NCI-H1694 treated with DMSO at 0.1 percent for 48 hours (cell line): ENCODE results near the gene PDAP1.
"Not testable (repeated sequence)": the region's sequence is repeated elsewhere in the genome, so short reads cannot be mapped to it uniquely, and the experiment has no call there.

Experiments
- DNase-seq: peaks from one replicate; lab custom pipeline; 2025; lab: John Stamatoyannopoulos, UW

Gene PDAP1

DNA sequence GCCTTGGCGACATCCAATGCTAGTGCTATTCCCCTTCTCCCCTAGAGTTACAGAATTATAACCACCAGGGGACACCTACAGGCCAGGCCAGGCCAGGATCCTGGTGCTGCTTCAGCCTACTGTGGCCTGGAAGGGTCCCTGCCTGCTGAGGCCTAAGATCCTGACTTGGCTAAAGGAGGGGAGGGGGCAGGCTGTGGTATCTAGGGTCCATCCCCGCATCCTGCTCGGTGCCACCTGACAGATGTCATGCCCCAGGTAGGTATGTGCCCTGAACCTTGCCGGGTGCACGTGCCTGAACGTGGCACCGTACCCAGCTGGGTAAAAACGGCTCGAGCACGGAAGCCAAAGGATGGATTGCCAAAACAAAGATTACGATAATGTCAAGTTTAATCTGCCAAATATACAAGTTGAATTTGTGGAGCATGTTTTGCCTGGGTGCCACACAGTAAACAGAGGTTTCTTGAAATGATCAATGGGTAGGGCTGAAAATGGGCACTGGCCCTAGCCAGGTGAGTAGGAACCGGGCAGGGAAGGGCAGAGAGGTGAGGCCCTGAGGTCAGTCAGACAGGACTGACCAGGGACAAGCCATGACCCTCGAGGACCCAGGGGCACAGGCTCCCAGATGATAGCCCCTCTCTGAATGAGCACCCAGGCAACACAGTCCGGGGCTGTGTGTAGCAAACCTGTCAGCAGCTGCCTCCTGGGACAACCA is 12.6 kb downstream of the PDAP1 start:
- no peak for DNase-seq

GRCh38 chr7:99394188-99394502 is 14.3 kb downstream of the PDAP1 start:
- DNase-seq = no peak

GRCh38 chr7:99393355-99394187 is 14.8 kb downstream of the PDAP1 start:
- no peak for DNase-seq

GRCh38 chr7:99392659-99393354 is 15.6 kb downstream of the PDAP1 start:
- DNase-seq = no peak

DNA sequence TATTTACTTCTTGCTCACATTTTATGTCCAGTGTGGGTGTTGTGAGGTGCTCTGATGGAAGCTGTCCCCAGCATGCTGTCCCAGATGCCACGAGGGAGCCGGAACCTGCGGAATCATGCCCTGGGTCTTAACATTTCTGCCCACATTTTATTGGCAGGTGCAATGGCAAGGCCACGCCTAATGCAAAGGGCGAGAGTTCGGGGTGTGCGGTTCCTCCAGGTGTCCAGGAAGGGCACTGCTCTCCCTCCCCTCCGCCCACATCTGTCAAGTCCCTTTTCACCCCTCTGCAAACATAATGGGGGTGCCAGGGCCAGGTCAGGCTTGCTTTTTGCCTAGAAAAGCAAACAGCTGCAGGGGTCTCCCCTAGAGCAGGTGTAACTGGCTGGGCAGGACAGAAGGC is 16.4 kb downstream of the PDAP1 start:
- no peak for DNase-seq

GRCh38 chr7:99390941-99391602 is 17.3 kb downstream of the PDAP1 start:
- no peak for DNase-seq

DNA sequence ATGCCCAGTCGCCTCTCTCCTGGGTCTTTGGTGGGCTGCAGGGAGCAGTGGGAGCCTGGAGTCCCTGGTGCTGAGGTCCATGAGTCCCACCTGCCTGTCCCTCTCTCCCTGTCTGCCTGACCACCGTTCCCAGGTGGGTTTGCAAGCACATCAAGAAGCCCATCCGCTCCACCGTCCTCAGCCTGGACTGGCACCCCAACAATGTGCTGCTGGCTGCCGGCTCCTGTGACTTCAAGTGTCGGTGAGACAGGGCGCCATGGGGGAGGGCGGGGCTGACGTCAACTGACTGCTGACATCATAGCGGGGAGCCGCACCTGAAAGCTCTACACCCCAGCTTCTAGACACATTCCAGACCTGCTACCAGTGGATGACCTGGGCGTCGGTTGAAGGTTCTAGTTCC is 18.6 kb downstream of the PDAP1 start:
- DNase-seq = no peak

DNA sequence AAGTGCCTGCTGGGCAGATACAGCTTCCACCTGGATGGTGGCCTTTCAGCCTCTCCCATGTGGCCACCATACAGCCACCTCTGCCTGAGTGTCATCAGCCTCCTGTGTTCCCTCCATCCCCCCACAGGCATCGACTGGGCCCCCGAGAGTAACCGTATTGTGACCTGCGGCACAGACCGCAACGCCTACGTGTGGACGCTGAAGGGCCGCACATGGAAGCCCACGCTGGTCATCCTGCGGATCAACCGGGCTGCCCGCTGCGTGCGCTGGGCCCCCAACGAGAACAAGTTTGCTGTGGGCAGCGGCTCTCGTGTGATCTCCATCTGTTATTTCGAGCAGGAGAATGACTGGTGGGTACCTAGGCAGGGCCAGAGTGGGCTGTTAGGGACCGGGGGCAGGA is 20.5 kb downstream of the PDAP1 start:
- DNase-seq = no peak

DNA sequence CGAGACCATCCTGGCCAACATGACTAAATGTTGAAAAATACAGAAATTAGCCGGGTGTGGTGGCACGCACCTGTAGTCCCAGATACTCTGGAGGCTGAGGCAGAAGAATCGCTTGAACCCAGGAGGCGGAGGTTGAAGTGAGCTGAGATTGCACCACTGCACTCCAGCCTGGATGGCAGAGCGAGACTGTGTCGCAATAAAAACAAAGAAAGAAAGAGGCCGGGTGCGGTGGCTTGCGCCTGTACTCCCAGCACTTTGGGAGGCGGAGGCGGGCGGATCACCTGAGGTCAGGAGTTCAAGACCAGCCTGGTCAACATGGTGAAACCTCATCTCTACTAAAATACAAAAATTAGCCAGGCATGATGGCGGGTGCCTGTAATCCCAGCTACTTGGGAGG is 21.2 kb downstream of the PDAP1 start:
- DNase-seq = not testable (repeated sequence)

- peak; percentile 16 for DNase-seq
Measured at GRCh38 chr7:99386584-99387238, 21.7 kb downstream of the PDAP1 start.

- no peak for DNase-seq
Measured at GRCh38 chr7:99385564-99385963, 22.8 kb downstream of the PDAP1 start.

DNA sequence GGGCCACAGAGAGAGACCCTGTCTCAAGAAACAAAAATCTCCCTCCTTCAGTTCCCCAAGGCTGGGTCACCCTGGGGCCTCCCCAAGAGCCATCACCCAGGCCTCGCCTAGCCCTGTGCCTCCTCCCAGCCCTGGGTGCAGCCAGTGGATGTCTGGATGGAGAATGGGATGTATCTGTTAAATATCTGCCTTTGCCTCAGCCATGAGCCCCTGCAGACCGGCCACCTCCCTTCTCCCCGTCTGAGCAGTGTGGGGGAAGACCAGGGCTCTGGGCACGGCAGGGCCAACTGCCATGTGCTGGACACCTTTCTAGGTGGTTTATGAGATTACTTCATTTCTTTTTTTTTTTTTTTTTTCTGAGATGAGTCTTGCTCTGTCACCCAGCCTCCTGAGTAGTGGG is 23.9 kb downstream of the PDAP1 start:
- no peak for DNase-seq

- DNase-seq = no peak
Measured at GRCh38 chr7:99383791-99384370, 24.5 kb downstream of the PDAP1 start.

- DNase-seq = no peak
Measured at GRCh38 chr7:99383203-99383602, 25.2 kb downstream of the PDAP1 start.

GRCh38 chr7:99381664-99382075 is 26.7 kb downstream of the PDAP1 start:
- no peak for DNase-seq

- DNase-seq = no peak
Measured at GRCh38 chr7:99380823-99381663, 27.4 kb downstream of the PDAP1 start.

- DNase-seq = peak; percentile 5
Measured at GRCh38 chr7:99380032-99380822, 28.2 kb downstream of the PDAP1 start.

DNA sequence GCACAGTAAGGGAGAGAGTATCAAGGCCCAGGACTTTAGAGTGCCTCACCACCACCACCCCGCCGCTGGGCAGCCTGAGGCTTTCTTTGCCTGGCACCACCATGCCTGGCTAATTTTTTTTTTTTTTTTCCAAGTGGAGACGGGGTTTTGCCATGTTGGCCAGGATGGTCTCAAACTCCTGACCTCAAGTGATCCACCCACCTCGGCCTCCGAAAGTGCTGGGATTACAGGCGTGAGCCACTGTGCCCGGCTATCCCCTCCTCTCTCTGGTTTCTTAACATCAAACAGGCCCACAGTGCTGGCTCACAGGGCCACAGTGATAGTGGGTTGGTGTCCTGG is 28.7 kb downstream of the PDAP1 start:
- not testable (repeated sequence) for DNase-seq

DNA sequence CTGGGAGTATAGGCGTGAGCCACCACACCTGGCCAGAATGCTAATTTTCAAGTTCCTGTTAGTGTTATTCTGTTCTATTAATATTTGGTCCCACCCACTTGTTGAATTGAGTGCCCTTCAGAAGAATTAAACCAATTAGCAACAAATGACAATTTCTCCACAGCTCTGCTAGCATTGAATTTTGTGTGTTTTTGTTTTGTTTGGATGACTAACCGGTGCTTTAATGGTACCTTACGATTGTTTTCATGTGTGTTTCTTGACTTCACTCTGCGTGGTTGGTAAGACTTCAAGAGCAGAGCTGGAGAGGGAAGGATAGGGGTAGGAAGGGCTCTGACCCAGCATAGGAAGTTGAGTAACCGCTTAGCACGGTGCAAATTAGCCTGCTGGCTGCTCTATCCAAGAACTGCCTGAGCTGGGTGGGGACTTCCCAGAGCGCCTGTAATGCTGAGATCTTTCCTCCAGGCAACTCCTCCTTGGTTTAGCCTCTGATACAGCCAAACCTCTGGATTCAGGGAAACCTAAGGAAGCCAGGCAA is 29.3 kb downstream of the PDAP1 start:
- no peak for DNase-seq
